Endothelial cell of umbilical vein (primary cell): ENCODE measurements around the gene SLC49A4.

Source experiments
- EZH2 ChIP-seq: IDR thresholded peaks from 2 replicates; pipeline ENCODE4 v1.6.1; 2012; ENCODE audit warnings: borderline replicate concordance, low read depth, mild to moderate bottlenecking, moderate library complexity, low read length, inconsistent platforms; ENCODE audit not compliant: severe bottlenecking
- FOS ChIP-seq: IDR thresholded peaks from 2 replicates; pipeline ENCODE4 v1.6.1; 2011; ENCODE audit warnings: mild to moderate bottlenecking, low read length, moderate library complexity, borderline replicate concordance; ENCODE audit not compliant: insufficient read depth
- MYC ChIP-seq: IDR thresholded peaks from one replicate; pipeline ENCODE4 v1.6.1; 2011; ENCODE audit warnings: mild to moderate bottlenecking, low read depth, low read length
- POLR2A ChIP-seq: IDR thresholded peaks from 2 replicates; pipeline ENCODE4 v1.6.1; 2012; ENCODE audit warnings: low read depth, mild to moderate bottlenecking, control low read depth, low read length
- POLR2AphosphoS5 ChIP-seq: IDR thresholded peaks from 2 replicates; pipeline ENCODE4 v1.6.1; 2012; ENCODE audit warnings: low read depth, mild to moderate bottlenecking, control low read depth, low read length, moderate library complexity; ENCODE audit not compliant: insufficient read depth
- TF ChIP-seq, protein P1 (sequence below), 2 donors: IDR thresholded peaks; 1 replicate in 1 of 2; 2 replicates in 1 of 2; pipeline ENCODE4 v1.5.1; 2011; ENCODE audit warnings: low read length in 2 of 2, mild to moderate bottlenecking in 2 of 2, moderate library complexity in 2 of 2, control low read depth in 1 of 2, inconsistent platforms in 1 of 2, low read depth in 1 of 2; ENCODE audit not compliant: insufficient read depth in 1 of 2; ENCODE audit errors: extremely low read depth in 1 of 2

DNA sequence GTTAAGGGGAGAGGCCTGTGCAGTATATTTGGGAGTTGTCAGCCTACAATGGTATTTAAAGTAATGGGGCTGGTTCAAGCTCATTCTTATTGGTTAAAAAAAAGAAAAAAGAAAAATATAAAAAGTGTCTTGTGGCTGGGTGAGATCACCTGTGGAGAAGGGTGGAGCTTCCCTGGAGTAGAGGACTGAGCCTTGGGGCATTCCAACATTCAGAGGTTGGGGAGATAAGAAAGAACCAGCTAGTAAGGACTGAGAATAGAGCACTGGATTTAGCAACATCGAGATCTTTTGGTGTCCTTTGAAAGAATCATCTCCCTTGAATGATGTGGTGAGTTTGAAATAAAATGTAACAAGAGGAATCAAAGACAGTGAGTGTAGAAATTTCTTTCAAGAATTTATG is 5.2 kb downstream of the SLC49A4 start:
- TF ChIP-seq POLR2A (no peak), MYC (no peak), FOS (no peak), POLR2AphosphoS5 (no peak), EZH2 (no peak)
- TF ChIP-seq, protein P1, sequence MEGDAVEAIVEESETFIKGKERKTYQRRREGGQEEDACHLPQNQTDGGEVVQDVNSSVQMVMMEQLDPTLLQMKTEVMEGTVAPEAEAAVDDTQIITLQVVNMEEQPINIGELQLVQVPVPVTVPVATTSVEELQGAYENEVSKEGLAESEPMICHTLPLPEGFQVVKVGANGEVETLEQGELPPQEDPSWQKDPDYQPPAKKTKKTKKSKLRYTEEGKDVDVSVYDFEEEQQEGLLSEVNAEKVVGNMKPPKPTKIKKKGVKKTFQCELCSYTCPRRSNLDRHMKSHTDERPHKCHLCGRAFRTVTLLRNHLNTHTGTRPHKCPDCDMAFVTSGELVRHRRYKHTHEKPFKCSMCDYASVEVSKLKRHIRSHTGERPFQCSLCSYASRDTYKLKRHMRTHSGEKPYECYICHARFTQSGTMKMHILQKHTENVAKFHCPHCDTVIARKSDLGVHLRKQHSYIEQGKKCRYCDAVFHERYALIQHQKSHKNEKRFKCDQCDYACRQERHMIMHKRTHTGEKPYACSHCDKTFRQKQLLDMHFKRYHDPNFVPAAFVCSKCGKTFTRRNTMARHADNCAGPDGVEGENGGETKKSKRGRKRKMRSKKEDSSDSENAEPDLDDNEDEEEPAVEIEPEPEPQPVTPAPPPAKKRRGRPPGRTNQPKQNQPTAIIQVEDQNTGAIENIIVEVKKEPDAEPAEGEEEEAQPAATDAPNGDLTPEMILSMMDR (IDR thresholded peaks at IDR 0.05; ENCODE audit: extremely low read depth in 1 of 2, insufficient read depth in 1 of 2, low read depth in 1 of 2, low read length in 2 of 2): no peak
